WTC11 (cell line): ENCODE results near the gene ZBTB44. TPM values are rescaled to one million over a fixed set of nuclear protein-coding genes. Genes with fewer than 3 reads are reported as not detected.

Experiments
- ATAC-seq: fragments of 200-7000 bp; cut with Tn5 transposase; 2 replicates; pipeline ENCODE4 v1.10.0; 2021; ENCODE audit warnings: mild to moderate bottlenecking, moderate library complexity
- CTCF ChIA-PET: fragments of 300-600 bp; sonication (Branson Sonifier 250); formaldehyde crosslinking; loops from one replicate; lab custom pipeline; 2021; ENCODE audit warnings: antibody characterized with exemption; lab: Charles Lee
- POLR2A ChIA-PET: fragments of 350-600 bp; sonication (Branson Sonifier 250); formaldehyde crosslinking; loops from one replicate; lab custom pipeline; 2021; ENCODE audit warnings: antibody characterized with exemption; lab: Charles Lee
- DNase-seq: peaks from one replicate; pipeline ENCODE4 v3.0.0; 2021; ENCODE audit warnings: low spot score
- H3K27ac Mint-ChIP-seq: 2 replicates; pipeline ENCODE4 v1.8.0; 2021; ENCODE audit warnings: mixed read lengths
- H3K27me3 Mint-ChIP-seq: 2 replicates; pipeline ENCODE4 v1.8.0; 2021; ENCODE audit warnings: low read depth, mild to moderate bottlenecking, moderate library complexity, mixed read lengths
- H3K36me3 Mint-ChIP-seq: 2 replicates; pipeline ENCODE4 v1.8.0; 2021; ENCODE audit warnings: mixed read lengths
- H3K4me1 Mint-ChIP-seq: 2 replicates; pipeline ENCODE4 v1.8.0; 2022; ENCODE audit warnings: mixed read lengths
- H3K4me3 Mint-ChIP-seq: 2 replicates; pipeline ENCODE4 v1.8.0; 2021; ENCODE audit warnings: mild to moderate bottlenecking, moderate library complexity, mixed read lengths
- H3K9me3 Mint-ChIP-seq: 2 replicates; pipeline ENCODE4 v1.8.0; 2021; ENCODE audit warnings: mixed read lengths
- ELF4 ChIP-seq: sonication (generic); formaldehyde crosslinking; IDR thresholded peaks from 2 replicates; pipeline ENCODE4 v1.8.1; 2022; ENCODE audit warnings: low read depth, mild to moderate bottlenecking, moderate library complexity, missing genetic modification reagents
- ETV6 ChIP-seq: sonication (generic); formaldehyde crosslinking; IDR thresholded peaks from 2 replicates; pipeline ENCODE4 v1.8.1; 2022; ENCODE audit warnings: mild to moderate bottlenecking, missing genetic modification reagents
- JUN ChIP-seq: sonication (generic); formaldehyde crosslinking; IDR thresholded peaks from 2 replicates; pipeline ENCODE4 v1.8.0; 2023; ENCODE audit warnings: mild to moderate bottlenecking, missing genetic modification reagents
- PRRX2 ChIP-seq: fragments of 250-450 bp; sonication (Bioruptor Pico); IDR thresholded peaks from 2 replicates; pipeline ENCODE4 v1.8.0; 2021; ENCODE audit warnings: mild to moderate bottlenecking
- RORB ChIP-seq: fragments of 250-450 bp; sonication (Bioruptor Pico); IDR thresholded peaks from 2 replicates; pipeline ENCODE4 v1.9.0; 2021; ENCODE audit warnings: mild to moderate bottlenecking
- TEAD4 ChIP-seq: sonication (generic); formaldehyde crosslinking; IDR thresholded peaks from 2 replicates; pipeline ENCODE4 v1.8.0; 2022; ENCODE audit warnings: mild to moderate bottlenecking, missing genetic modification reagents
- ZNF219 ChIP-seq: sonication (generic); formaldehyde crosslinking; IDR thresholded peaks from 2 replicates; pipeline ENCODE4 v1.8.0; 2023; ENCODE audit warnings: missing genetic modification reagents, mild to moderate bottlenecking, borderline replicate concordance
- total RNA-seq: library from RNA; stranded (reverse); gene quantifications from 3 replicates; pipeline ENCODE4 v1.2.3, GENCODE V29; 2021
- TF ChIP-seq, protein P1 (sequence below): fragments of 250-450 bp; sonication (Bioruptor Pico); IDR thresholded peaks from 2 replicates; pipeline ENCODE4 v2.1.2; 2022; ENCODE audit warnings: mild to moderate bottlenecking, moderate library complexity
- TF ChIP-seq, protein P2 (sequence below): sonication (generic); formaldehyde crosslinking; IDR thresholded peaks from 2 replicates; pipeline ENCODE4 v1.8.1; 2023; ENCODE audit warnings: mild to moderate bottlenecking, moderate library complexity, missing genetic modification reagents
- TF ChIP-seq, protein P3 (sequence below): sonication (generic); formaldehyde crosslinking; conservative IDR thresholded peaks from 2 replicates; pipeline ENCODE4 v1.8.1; 2023; ENCODE audit warnings: mild to moderate bottlenecking, low read depth, missing genetic modification reagents, moderate library complexity
- TF ChIP-seq, protein P4 (sequence below): sonication (generic); formaldehyde crosslinking; IDR thresholded peaks from 2 replicates; pipeline ENCODE4 v1.8.1; 2022; ENCODE audit warnings: mild to moderate bottlenecking, missing genetic modification reagents, moderate library complexity, borderline replicate concordance
- TF ChIP-seq, protein P5 (sequence below): sonication (generic); formaldehyde crosslinking; IDR thresholded peaks from 2 replicates; pipeline ENCODE4 v1.8.0; 2023; ENCODE audit warnings: mild to moderate bottlenecking, missing genetic modification reagents
- TF ChIP-seq, protein P6 (sequence below): sonication (generic); formaldehyde crosslinking; conservative IDR thresholded peaks from 2 replicates; pipeline ENCODE4 v1.8.1; 2022; ENCODE audit warnings: mild to moderate bottlenecking, missing genetic modification reagents
- TF ChIP-seq, protein P7 (sequence below): sonication (generic); formaldehyde crosslinking; IDR thresholded peaks from 2 replicates; pipeline ENCODE4 v1.8.0; 2022; ENCODE audit warnings: missing genetic modification reagents

Gene ZBTB44
- total RNA-seq, 1 experiment from 2014 or later = 107 TPM

DNA sequence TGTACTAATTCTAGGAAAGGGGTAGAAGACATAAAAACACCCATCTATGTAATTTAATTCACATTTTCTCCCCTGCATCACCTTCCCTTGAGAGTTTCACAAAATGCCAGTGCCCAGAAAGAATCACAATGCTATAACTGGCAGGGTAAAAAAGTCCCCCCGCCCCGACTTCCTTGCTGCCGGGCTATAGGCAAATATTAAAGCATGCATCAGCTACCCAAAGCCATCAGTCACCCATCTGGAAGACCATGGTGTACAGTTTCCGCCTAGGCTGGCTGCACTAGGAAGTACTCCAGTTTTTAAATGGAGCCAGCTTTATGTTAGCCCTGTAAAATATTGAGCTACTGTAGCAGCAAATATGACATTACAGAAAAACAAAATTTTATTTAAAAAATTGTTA, 87.3 kb downstream of the ZBTB44 start:
- ChIA-PET CTCF (no interaction called here), POLR2A (no interaction called here)
- Mint-ChIP-seq H3K27me3 (no peaks in the 10 kb centered on the region), H3K27ac (no peak overlapping the region), H3K4me3 (no peak overlapping the region), H3K36me3 (no peaks in the 10 kb centered on the region; the same call in 1 of the 2 replicates), H3K9me3 (no peaks in the 10 kb centered on the region), H3K4me1 (no peaks in the 10 kb centered on the region; the same call in 1 of the 2 replicates)
- no peak for DNase-seq
- TF ChIP-seq, protein P1, sequence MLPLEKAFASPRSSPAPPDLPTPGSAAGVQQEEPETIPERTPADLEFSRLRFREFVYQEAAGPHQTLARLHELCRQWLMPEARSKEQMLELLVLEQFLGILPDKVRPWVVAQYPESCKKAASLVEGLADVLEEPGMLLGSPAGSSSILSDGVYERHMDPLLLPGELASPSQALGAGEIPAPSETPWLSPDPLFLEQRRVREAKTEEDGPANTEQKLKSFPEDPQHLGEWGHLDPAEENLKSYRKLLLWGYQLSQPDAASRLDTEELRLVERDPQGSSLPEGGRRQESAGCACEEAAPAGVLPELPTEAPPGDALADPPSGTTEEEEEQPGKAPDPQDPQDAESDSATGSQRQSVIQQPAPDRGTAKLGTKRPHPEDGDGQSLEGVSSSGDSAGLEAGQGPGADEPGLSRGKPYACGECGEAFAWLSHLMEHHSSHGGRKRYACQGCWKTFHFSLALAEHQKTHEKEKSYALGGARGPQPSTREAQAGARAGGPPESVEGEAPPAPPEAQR (CRISPR knock-in tag) = no peak
- no peak for TF ChIP-seq ELF4 (CRISPR knock-in tag)
- TF ChIP-seq ZNF219 (CRISPR knock-in tag) = no peak
- TF ChIP-seq, protein P2, sequence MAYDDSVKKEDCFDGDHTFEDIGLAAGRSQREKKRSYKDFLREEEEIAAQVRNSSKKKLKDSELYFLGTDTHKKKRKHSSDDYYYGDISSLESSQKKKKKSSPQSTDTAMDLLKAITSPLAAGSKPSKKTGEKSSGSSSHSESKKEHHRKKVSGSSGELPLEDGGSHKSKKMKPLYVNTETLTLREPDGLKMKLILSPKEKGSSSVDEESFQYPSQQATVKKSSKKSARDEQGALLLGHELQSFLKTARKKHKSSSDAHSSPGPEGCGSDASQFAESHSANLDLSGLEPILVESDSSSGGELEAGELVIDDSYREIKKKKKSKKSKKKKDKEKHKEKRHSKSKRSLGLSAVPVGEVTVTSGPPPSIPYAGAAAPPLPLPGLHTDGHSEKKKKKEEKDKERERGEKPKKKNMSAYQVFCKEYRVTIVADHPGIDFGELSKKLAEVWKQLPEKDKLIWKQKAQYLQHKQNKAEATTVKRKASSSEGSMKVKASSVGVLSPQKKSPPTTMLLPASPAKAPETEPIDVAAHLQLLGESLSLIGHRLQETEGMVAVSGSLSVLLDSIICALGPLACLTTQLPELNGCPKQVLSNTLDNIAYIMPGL (CRISPR knock-in tag) = no peak
- TF ChIP-seq JUN (CRISPR knock-in tag) = no peak
- no peak for TF ChIP-seq TEAD4 (CRISPR knock-in tag)
- TF ChIP-seq, protein P3, sequence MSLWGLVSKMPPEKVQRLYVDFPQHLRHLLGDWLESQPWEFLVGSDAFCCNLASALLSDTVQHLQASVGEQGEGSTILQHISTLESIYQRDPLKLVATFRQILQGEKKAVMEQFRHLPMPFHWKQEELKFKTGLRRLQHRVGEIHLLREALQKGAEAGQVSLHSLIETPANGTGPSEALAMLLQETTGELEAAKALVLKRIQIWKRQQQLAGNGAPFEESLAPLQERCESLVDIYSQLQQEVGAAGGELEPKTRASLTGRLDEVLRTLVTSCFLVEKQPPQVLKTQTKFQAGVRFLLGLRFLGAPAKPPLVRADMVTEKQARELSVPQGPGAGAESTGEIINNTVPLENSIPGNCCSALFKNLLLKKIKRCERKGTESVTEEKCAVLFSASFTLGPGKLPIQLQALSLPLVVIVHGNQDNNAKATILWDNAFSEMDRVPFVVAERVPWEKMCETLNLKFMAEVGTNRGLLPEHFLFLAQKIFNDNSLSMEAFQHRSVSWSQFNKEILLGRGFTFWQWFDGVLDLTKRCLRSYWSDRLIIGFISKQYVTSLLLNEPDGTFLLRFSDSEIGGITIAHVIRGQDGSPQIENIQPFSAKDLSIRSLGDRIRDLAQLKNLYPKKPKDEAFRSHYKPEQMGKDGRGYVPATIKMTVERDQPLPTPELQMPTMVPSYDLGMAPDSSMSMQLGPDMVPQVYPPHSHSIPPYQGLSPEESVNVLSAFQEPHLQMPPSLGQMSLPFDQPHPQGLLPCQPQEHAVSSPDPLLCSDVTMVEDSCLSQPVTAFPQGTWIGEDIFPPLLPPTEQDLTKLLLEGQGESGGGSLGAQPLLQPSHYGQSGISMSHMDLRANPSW (CRISPR knock-in tag) = no peak
- TF ChIP-seq, protein P4, sequence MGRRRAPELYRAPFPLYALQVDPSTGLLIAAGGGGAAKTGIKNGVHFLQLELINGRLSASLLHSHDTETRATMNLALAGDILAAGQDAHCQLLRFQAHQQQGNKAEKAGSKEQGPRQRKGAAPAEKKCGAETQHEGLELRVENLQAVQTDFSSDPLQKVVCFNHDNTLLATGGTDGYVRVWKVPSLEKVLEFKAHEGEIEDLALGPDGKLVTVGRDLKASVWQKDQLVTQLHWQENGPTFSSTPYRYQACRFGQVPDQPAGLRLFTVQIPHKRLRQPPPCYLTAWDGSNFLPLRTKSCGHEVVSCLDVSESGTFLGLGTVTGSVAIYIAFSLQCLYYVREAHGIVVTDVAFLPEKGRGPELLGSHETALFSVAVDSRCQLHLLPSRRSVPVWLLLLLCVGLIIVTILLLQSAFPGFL (CRISPR knock-in tag) = no peak
- no peak for TF ChIP-seq PRRX2 (CRISPR knock-in tag)
- TF ChIP-seq ETV6 (CRISPR knock-in tag) = no peak
- TF ChIP-seq, protein P5, sequence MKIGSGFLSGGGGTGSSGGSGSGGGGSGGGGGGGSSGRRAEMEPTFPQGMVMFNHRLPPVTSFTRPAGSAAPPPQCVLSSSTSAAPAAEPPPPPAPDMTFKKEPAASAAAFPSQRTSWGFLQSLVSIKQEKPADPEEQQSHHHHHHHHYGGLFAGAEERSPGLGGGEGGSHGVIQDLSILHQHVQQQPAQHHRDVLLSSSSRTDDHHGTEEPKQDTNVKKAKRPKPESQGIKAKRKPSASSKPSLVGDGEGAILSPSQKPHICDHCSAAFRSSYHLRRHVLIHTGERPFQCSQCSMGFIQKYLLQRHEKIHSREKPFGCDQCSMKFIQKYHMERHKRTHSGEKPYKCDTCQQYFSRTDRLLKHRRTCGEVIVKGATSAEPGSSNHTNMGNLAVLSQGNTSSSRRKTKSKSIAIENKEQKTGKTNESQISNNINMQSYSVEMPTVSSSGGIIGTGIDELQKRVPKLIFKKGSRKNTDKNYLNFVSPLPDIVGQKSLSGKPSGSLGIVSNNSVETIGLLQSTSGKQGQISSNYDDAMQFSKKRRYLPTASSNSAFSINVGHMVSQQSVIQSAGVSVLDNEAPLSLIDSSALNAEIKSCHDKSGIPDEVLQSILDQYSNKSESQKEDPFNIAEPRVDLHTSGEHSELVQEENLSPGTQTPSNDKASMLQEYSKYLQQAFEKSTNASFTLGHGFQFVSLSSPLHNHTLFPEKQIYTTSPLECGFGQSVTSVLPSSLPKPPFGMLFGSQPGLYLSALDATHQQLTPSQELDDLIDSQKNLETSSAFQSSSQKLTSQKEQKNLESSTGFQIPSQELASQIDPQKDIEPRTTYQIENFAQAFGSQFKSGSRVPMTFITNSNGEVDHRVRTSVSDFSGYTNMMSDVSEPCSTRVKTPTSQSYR (CRISPR knock-in tag) = no peak
- TF ChIP-seq, protein P6, sequence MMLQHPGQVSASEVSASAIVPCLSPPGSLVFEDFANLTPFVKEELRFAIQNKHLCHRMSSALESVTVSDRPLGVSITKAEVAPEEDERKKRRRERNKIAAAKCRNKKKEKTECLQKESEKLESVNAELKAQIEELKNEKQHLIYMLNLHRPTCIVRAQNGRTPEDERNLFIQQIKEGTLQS (CRISPR knock-in tag) = no peak
- TF ChIP-seq, protein P7, sequence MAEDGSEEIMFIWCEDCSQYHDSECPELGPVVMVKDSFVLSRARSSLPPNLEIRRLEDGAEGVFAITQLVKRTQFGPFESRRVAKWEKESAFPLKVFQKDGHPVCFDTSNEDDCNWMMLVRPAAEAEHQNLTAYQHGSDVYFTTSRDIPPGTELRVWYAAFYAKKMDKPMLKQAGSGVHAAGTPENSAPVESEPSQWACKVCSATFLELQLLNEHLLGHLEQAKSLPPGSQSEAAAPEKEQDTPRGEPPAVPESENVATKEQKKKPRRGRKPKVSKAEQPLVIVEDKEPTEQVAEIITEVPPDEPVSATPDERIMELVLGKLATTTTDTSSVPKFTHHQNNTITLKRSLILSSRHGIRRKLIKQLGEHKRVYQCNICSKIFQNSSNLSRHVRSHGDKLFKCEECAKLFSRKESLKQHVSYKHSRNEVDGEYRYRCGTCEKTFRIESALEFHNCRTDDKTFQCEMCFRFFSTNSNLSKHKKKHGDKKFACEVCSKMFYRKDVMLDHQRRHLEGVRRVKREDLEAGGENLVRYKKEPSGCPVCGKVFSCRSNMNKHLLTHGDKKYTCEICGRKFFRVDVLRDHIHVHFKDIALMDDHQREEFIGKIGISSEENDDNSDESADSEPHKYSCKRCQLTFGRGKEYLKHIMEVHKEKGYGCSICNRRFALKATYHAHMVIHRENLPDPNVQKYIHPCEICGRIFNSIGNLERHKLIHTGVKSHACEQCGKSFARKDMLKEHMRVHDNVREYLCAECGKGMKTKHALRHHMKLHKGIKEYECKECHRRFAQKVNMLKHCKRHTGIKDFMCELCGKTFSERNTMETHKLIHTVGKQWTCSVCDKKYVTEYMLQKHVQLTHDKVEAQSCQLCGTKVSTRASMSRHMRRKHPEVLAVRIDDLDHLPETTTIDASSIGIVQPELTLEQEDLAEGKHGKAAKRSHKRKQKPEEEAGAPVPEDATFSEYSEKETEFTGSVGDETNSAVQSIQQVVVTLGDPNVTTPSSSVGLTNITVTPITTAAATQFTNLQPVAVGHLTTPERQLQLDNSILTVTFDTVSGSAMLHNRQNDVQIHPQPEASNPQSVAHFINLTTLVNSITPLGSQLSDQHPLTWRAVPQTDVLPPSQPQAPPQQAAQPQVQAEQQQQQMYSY (CRISPR knock-in tag) = no peak
- TF ChIP-seq RORB (CRISPR knock-in tag) = no peak
- TF ChIP-seq, all 79 proteins: peak for 0
- ATAC-seq = no peak
